ENCODE results near the gene ANKLE2. TPM values are rescaled to one million over a fixed set of nuclear protein-coding genes. Genes with fewer than 3 reads are reported as not detected.

Gene ANKLE2
- total and polyA plus RNA-seq, 10 donors = 25.7 to 86.5 (median 76.2) TPM

DNA sequence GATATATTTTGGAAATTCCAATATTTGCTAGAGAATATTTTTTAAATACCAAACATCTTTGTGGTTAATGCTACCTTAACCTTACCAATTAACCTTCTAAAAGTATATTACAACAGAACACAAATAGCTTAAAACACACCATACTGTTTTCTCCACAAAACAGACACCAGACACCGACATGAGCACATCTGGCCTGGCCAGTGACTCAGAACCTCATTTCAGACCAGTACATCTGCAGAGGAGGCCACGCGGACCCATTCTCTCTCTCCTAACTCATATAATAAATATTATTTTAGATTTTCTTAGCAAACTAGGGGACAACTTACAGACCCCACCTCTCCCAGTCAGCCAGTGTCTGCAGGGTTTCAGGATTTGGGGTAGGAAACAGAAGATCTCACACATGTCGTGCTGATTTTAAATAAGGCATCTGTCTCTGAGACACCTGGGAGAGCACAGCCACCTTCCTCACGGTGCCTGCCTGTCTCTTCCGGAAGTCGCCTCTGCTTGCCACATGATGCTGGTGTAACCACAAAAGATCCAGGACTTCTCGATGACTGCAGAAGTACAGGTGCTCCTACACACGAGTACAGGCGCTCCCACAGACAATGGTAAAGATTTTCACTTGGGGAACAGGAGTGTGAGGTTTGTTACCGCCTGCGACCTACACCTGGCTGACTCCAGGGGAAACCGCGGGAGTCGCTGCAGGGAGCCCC lies 9.7 kb upstream of the ANKLE2 start:
- TF ChIP-seq POLR2A (IDR thresholded peaks at IDR 0.05) (no peak), POLR2AphosphoS5 (IDR thresholded peaks at IDR 0.05) (peak in 2 of 3 donors; percentile 68 to 84)
- Histone ChIP-seq H3K9me3 (no peaks in the 10 kb centered on the region), H3K4me3 (peak overlapping the region in 2 of 8 donors; percentile 16 to 40), H3K36me3 (peaks cover 3 to 52% (median 39%) of the 10 kb centered on the region in 6 donors), H3K27me3 (replicated peaks in 1 of 7) (no peaks in the 10 kb centered on the region), H3K4me1 (peaks cover 33 to 73% (median 62%) of the 10 kb centered on the region in 6 donors), H3K27ac (peak overlapping the region; percentile 38 to 93 (median 85))
- peak; percentile 85 for DNase-seq
- 38 to 74% (median 59%) methylated on average over 12 to 15 of the region's 15 CpGs for WGBS, 5 donors
- intact Hi-C loops (cut with DNase I; ENCODE audit: low total_unique reads) = no loop called here

DNA sequence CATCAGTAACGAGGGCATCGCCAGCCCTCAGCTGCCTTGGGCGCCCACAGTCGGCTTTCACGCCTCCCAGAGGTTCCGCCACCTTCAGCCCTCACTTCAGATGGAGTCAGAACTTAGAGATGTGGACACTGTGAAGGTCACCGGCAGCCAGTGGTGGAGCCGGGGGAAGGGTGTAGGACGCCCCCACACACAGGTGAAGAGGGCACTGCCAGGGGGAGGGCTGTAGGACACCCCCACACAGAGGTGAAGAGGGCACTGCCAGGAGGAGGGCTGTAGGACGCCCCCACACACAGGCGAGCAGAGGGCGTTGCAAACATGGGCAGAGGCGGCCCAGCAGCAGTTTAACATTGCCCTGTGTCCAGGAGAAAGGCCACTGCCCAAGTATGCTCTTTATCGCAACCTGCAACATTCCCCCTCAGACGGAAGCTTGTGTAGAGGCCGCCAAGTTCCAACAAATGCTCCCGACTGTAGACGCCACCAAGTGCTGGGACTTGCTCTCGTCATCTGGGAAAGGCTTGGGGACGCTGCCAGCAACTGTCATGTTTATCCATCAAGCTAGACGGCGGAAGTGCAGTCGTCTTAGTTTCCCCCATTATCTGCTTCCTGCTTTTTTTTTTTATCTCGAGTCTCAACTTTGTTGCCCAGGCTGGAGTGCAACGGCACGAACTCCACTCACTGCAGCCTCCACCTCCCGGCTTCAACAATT lies 4.9 kb upstream of the ANKLE2 start:
- WGBS, 5 donors = 36 to 55% (median 49%) methylated on average over 27 of the region's 27 CpGs
- peak; percentile 80 for DNase-seq
- Histone ChIP-seq H3K36me3 (peaks cover 0 to 4% (median under 1%) of the 10 kb centered on the region in 6 donors), H3K4me1 (peaks cover 34 to 84% (median 64%) of the 10 kb centered on the region in 6 donors), H3K4me3 (no peak overlapping the region), H3K9me3 (no peaks in the 10 kb centered on the region), H3K27me3 (replicated peaks in 1 of 7) (no peaks in the 10 kb centered on the region), H3K27ac (peak overlapping the region in 7 of 8 donors; percentile 61 to 93 (median 75))
- TF ChIP-seq POLR2AphosphoS5 (IDR thresholded peaks at IDR 0.05) (peak; percentile 38 to 55 (median 52)), POLR2A (IDR thresholded peaks at IDR 0.05) (no peak)
- TF ChIP-seq, protein P1, sequence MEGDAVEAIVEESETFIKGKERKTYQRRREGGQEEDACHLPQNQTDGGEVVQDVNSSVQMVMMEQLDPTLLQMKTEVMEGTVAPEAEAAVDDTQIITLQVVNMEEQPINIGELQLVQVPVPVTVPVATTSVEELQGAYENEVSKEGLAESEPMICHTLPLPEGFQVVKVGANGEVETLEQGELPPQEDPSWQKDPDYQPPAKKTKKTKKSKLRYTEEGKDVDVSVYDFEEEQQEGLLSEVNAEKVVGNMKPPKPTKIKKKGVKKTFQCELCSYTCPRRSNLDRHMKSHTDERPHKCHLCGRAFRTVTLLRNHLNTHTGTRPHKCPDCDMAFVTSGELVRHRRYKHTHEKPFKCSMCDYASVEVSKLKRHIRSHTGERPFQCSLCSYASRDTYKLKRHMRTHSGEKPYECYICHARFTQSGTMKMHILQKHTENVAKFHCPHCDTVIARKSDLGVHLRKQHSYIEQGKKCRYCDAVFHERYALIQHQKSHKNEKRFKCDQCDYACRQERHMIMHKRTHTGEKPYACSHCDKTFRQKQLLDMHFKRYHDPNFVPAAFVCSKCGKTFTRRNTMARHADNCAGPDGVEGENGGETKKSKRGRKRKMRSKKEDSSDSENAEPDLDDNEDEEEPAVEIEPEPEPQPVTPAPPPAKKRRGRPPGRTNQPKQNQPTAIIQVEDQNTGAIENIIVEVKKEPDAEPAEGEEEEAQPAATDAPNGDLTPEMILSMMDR (IDR thresholded peaks at IDR 0.05 in 8 of 11, conservative IDR thresholded peaks at IDR 0.05 in 3 of 11) = no peak
- intact Hi-C loops (cut with DNase I; ENCODE audit: low total_unique reads) = no loop called here

DNA sequence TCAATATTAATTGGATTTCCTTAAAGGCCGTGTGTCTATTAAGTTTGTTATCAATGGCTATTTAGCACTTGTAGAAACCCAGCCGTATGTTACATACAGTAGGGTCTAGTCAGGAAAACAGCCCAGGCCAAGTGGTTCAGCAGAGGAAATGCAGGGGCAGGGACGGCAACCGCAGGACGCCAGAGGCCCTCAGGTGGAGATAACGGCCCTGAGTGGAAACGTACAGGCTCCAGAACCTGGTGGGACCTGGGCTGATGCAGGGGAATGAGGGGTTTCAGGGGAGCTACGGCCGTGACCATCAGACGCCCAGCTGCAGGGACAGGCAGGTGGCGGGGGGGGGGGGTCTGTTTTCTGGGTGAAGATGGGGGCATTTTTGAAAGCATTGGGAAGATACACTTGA lies 3.7 kb upstream of the ANKLE2 start:
- 25 to 49% (median 47%) methylated on average over 10 to 11 of the region's 11 CpGs for WGBS, 5 donors
- Histone ChIP-seq H3K36me3 (no peaks in the 10 kb centered on the region), H3K27ac (peak overlapping the region in 1 of 8 donors; percentile 84), H3K9me3 (no peaks in the 10 kb centered on the region), H3K4me1 (peaks cover 28 to 81% (median 60%) of the 10 kb centered on the region in 6 donors), H3K4me3 (no peak overlapping the region), H3K27me3 (replicated peaks in 1 of 7) (no peaks in the 10 kb centered on the region)
- no peak for TF ChIP-seq POLR2AphosphoS5 (IDR thresholded peaks at IDR 0.05)
- no peak for DNase-seq
- intact Hi-C loops (cut with DNase I; ENCODE audit: low total_unique reads) = no loop called here

DNA sequence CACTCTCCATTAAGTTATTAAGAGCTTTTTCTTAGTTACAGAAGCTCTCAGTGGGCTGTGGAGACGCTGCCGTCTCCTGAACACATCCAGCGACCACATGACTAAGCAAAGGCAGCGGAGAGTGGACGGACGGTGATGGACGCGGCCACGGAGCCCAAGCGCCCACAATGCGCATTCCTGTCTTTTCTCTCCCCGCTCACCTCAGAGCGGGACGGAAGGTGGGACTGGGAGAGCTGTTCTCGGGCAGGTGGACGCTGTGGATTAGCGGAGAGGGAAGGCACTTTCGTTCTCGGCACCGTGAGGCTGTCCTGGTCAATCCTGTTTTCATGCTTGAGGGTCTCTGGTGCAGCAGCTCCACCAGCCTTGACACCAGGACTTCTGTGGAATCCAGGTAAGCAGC lies 2.6 kb upstream of the ANKLE2 start:
- no peaks in the 10 kb centered on the region for H3K9me3 ChIP-seq
- H3K4me1 ChIP-seq = peaks cover 33 to 81% (median 60%) of the 10 kb centered on the region in 6 donors
- no peaks in the 10 kb centered on the region for H3K27me3 ChIP-seq (replicated peaks in 1 of 7)
- 90 to 97% (median 94%) methylated on average over 20 of the region's 20 CpGs for WGBS, 5 donors
- no peak for DNase-seq
- no peak overlapping the region for H3K27ac ChIP-seq
- TF ChIP-seq, protein P1 (IDR thresholded peaks at IDR 0.05 in 8 of 11, conservative IDR thresholded peaks at IDR 0.05 in 3 of 11) = no peak
- TF ChIP-seq POLR2AphosphoS5 (IDR thresholded peaks at IDR 0.05) (no peak), POLR2A (IDR thresholded peaks at IDR 0.05) (no peak)
- H3K4me3 ChIP-seq = no peak overlapping the region
- H3K36me3 ChIP-seq = peaks cover 0 to 7% (median 0%) of the 10 kb centered on the region in 6 donors
- intact Hi-C loops (cut with DNase I; ENCODE audit: low total_unique reads) = no loop called here

Measured in spleen (tissue), 11 donors.